NCI-H1417 (cell line): ENCODE data around the gene YIF1A.
A peak's percentile ranks its signal among the peaks of the same experiment; 100 is the strongest.
"Not testable (repeated sequence)": the region's sequence is repeated elsewhere in the genome, so short reads cannot be mapped to it uniquely, and the experiment has no call there.

Experiments used
- DNase-seq, 3 experiments: peaks; one replicate each; lab custom pipeline; 2025; lab: John Stamatoyannopoulos, UW

Gene YIF1A

GRCh38 chr11:66286699-66287098 is 2.2 kb downstream of the YIF1A start:
- DNase-seq = no peak

- no peak for DNase-seq
These were observed 3.5 kb downstream of the YIF1A start for GRCh38 chr11:66285250-66285947.

GRCh38 chr11:66284526-66285078 is 4.3 kb downstream of the YIF1A start:
- DNase-seq = no peak

GRCh38 chr11:66283461-66284105 is 5.4 kb downstream of the YIF1A start:
- DNase-seq = no peak

- peak; percentile 98 to 99 (median 99) for DNase-seq
These were observed 6.2 kb downstream of the YIF1A start for GRCh38 chr11:66282468-66283455.

- no peak for DNase-seq
These were observed 7.0 kb downstream of the YIF1A start for GRCh38 chr11:66281776-66282467.

- no peak for DNase-seq
These were observed 7.9 kb downstream of the YIF1A start for GRCh38 chr11:66281001-66281400.

GRCh38 chr11:66280428-66280827 is 8.5 kb downstream of the YIF1A start:
- DNase-seq = peak in 2 of 3 experiments; percentile 27 to 61

- no peak for DNase-seq
These were observed 9.7 kb downstream of the YIF1A start for GRCh38 chr11:66279092-66279734.

GRCh38 chr11:66278363-66279091 is 10.4 kb downstream of the YIF1A start:
- peak in 2 of 3 experiments; percentile 51 to 76 for DNase-seq

GRCh38 chr11:66277471-66278362 is 11.2 kb downstream of the YIF1A start, which contains the start of gene CNIH2:
Gene CNIH2, plus strand, starts transcription at chr11:66278175. Its CDS starts 282 bp downstream, at chr11:66278457.
- peak; percentile 70 to 81 (median 77) for DNase-seq

- not testable (repeated sequence) for DNase-seq
These were observed 11.9 kb downstream of the YIF1A start for GRCh38 chr11:66277064-66277463.

GRCh38 chr11:66276619-66277018 is 12.3 kb downstream of the YIF1A start:
- not testable (repeated sequence) for DNase-seq

- DNase-seq = no peak
These were observed 12.8 kb downstream of the YIF1A start for GRCh38 chr11:66275984-66276612.

GRCh38 chr11:66275396-66275795 is 13.5 kb downstream of the YIF1A start:
- DNase-seq = no peak

GRCh38 chr11:66274219-66274618 is 14.7 kb downstream of the YIF1A start:
- DNase-seq = no peak

- DNase-seq = no peak
These were observed 16.3 kb downstream of the YIF1A start for GRCh38 chr11:66272596-66272995.

GRCh38 chr11:66271816-66272215 is 17.1 kb downstream of the YIF1A start:
- no peak for DNase-seq
